Osteocyte (in vitro differentiated cells): ENCODE data around the gene PIK3AP1. TPM values are rescaled to one million over a fixed set of nuclear protein-coding genes. Genes with fewer than 3 reads are reported as not detected.

ENCODE experiments used
- DNase-seq: peaks from one replicate; pipeline ENCODE4 v3.0.0; 2021; ENCODE audit warnings: mixed read lengths; ENCODE audit not compliant: unreplicated experiment; ENCODE audit errors: extremely low spot score
- H3K27ac Mint-ChIP-seq: one replicate; pipeline ENCODE4 v1.8.0; 2021; ENCODE audit warnings: mild to moderate bottlenecking, mixed read lengths; ENCODE audit not compliant: unreplicated experiment
- H3K27me3 Mint-ChIP-seq: one replicate; pipeline ENCODE4 v1.8.0; 2021; ENCODE audit warnings: mixed read lengths; ENCODE audit not compliant: unreplicated experiment
- H3K36me3 Mint-ChIP-seq: one replicate; pipeline ENCODE4 v1.8.0; 2021; ENCODE audit warnings: mixed read lengths; ENCODE audit not compliant: unreplicated experiment
- H3K4me1 Mint-ChIP-seq: one replicate; pipeline ENCODE4 v1.8.0; 2021; ENCODE audit warnings: mixed read lengths; ENCODE audit not compliant: unreplicated experiment
- H3K4me3 Mint-ChIP-seq: one replicate; pipeline ENCODE4 v1.8.0; 2021; ENCODE audit warnings: mild to moderate bottlenecking, moderate library complexity, mixed read lengths; ENCODE audit not compliant: unreplicated experiment
- H3K9me3 Mint-ChIP-seq: one replicate; pipeline ENCODE4 v1.8.0; 2021; ENCODE audit warnings: mixed read lengths; ENCODE audit not compliant: unreplicated experiment
- total RNA-seq: library from RNA; stranded (reverse); gene quantifications from 2 replicates; pipeline ENCODE4 v1.2.1, GENCODE V29; 2021
- TF ChIP-seq, protein P1 (sequence below): fragments of 200-600 bp; sonication (generic); IDR thresholded peaks from 2 replicates; pipeline ENCODE4 v1.5.0; 2021; ENCODE audit warnings: antibody characterized with exemption, mild to moderate bottlenecking, moderate library complexity

The PIK3AP1 gene
- total RNA-seq, 1 donor from 2014 or later, result 0.19 TPM

- H3K4me1 Mint-ChIP-seq, result no peaks in the 10 kb centered on the region
- H3K27me3 Mint-ChIP-seq, result no peaks in the 10 kb centered on the region
- H3K4me3 Mint-ChIP-seq, result no peak overlapping the region
- no peak for DNase-seq
- H3K27ac Mint-ChIP-seq, result no peak overlapping the region
- TF ChIP-seq, protein P1, sequence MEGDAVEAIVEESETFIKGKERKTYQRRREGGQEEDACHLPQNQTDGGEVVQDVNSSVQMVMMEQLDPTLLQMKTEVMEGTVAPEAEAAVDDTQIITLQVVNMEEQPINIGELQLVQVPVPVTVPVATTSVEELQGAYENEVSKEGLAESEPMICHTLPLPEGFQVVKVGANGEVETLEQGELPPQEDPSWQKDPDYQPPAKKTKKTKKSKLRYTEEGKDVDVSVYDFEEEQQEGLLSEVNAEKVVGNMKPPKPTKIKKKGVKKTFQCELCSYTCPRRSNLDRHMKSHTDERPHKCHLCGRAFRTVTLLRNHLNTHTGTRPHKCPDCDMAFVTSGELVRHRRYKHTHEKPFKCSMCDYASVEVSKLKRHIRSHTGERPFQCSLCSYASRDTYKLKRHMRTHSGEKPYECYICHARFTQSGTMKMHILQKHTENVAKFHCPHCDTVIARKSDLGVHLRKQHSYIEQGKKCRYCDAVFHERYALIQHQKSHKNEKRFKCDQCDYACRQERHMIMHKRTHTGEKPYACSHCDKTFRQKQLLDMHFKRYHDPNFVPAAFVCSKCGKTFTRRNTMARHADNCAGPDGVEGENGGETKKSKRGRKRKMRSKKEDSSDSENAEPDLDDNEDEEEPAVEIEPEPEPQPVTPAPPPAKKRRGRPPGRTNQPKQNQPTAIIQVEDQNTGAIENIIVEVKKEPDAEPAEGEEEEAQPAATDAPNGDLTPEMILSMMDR, result no peak
- H3K9me3 Mint-ChIP-seq, result no peaks in the 10 kb centered on the region
- no peaks in the 10 kb centered on the region for H3K36me3 Mint-ChIP-seq
These were observed 73.6 kb downstream of the PIK3AP1 start for GRCh38 chr10:96646751-96647166.

- Mint-ChIP-seq H3K27ac (no peak overlapping the region), H3K27me3 (no peaks in the 10 kb centered on the region), H3K4me3 (no peak overlapping the region), H3K36me3 (no peaks in the 10 kb centered on the region), H3K4me1 (no peaks in the 10 kb centered on the region), H3K9me3 (no peaks in the 10 kb centered on the region)
- TF ChIP-seq, protein P1, result no peak
- no peak for DNase-seq
These were observed 74.0 kb downstream of the PIK3AP1 start for GRCh38 chr10:96646301-96646700.

GRCh38 chr10:96645191-96645721 lies 75.1 kb downstream of the PIK3AP1 start:
- Mint-ChIP-seq H3K9me3 (no peaks in the 10 kb centered on the region), H3K27ac (no peak overlapping the region), H3K4me1 (no peaks in the 10 kb centered on the region), H3K27me3 (peaks cover under 1% of the 10 kb centered on the region), H3K36me3 (no peaks in the 10 kb centered on the region), H3K4me3 (no peak overlapping the region)
- no peak for DNase-seq
- TF ChIP-seq, protein P1, result no peak

GRCh38 chr10:96643920-96644319 lies 76.4 kb downstream of the PIK3AP1 start:
- Mint-ChIP-seq H3K36me3 (no peaks in the 10 kb centered on the region), H3K4me3 (no peak overlapping the region), H3K27me3 (peaks cover 13% of the 10 kb centered on the region), H3K4me1 (no peaks in the 10 kb centered on the region), H3K9me3 (no peaks in the 10 kb centered on the region), H3K27ac (no peak overlapping the region)
- no peak for DNase-seq
- TF ChIP-seq, protein P1, result no peak

DNA sequence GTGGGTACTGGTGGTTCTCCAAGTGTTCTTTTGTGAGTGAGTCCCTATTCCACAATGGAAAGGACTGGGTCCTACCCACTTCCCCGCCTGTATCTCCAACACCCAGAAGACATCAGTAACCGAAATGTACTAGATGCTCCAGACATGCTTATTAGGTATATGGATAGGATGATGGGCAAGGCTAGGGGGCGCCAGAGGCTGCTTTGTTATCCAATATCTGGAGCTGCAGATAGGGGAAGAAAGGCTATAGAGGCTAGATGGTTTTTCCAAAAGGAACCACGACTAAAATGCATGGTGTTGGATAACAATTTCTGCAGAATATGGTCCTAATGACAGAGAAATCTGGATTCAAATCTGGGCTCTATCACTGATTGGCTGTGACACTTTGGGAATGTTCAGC lies 77.3 kb downstream of the PIK3AP1 start:
- TF ChIP-seq, protein P1, result peak; percentile 40
- no peak overlapping the region for H3K27ac Mint-ChIP-seq
- DNase-seq, result no peak

More for the DNA sequence above, 77.3 kb downstream of the PIK3AP1 start:
- Mint-ChIP-seq H3K4me1 (no peaks in the 10 kb centered on the region), H3K9me3 (no peaks in the 10 kb centered on the region), H3K27me3 (peaks cover 16% of the 10 kb centered on the region), H3K36me3 (no peaks in the 10 kb centered on the region), H3K4me3 (no peak overlapping the region)
